HTERT RPE-1 (cell line): ENCODE measurements around the gene ZMIZ2.

ENCODE experiments used
- in situ Hi-C: fragments of 300-500 bp; cut with MboI; formaldehyde crosslinking; loops from 4 replicates; pipeline ENCODE4 v1.14.3; 2020; ENCODE audit warnings: low sequenced_read_pairs

The ZMIZ2 gene

DNA sequence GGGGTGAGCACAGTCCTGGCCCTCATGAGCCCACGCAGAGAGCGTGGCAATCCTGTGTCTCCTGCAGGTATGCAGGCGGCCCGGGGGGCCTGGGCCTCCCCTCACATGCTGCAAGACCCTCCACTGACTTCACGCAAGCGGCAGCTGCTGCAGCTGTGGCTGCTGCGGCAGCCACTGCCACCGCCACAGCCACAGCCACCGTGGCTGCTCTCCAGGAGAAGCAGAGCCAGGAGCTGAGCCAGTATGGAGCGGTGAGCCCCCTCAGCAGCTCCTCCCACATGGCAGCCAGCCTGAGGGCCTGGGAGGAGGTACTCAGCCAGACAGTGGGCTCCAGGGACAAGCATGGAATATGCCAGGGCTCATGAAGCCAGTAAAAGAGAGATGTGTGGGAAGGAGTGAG lies 8.7 kb downstream of the ZMIZ2 start:
- in situ Hi-C loops = no loop called here

DNA sequence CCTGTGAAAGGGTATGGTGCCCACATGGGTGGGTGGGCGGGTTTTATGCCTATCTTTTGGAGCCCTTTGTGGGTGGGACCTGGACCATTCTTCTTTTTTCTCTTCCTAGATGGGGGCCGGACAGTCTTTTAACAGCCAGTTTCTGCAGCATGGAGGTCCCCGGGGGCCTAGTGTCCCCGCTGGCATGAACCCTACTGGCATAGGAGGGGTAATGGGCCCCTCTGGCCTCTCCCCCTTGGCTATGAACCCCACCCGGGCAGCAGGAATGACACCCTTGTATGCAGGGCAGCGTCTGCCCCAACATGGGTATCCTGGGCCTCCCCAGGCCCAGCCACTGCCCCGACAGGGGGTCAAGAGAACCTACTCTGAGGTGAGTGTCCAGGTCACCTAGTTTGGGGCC lies 9.1 kb downstream of the ZMIZ2 start:
- in situ Hi-C loops = no loop called here

DNA sequence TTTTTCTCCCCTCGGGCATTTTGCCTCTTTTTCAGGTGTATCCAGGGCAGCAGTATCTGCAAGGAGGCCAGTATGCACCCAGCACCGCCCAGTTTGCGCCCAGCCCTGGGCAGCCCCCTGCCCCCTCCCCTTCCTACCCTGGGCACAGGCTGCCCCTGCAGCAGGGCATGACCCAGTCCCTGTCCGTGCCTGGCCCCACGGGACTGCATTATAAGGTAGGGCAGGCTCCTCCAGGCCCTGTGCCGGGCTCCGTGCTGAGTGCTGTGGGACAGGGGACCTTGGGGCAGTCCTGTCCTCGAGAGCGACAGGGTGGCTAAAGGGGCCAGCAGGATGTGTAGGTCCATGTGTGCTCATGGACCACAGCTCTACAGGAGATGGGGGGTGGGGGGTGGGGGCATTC lies 10.6 kb downstream of the ZMIZ2 start:
- in situ Hi-C loops = no loop called here

DNA sequence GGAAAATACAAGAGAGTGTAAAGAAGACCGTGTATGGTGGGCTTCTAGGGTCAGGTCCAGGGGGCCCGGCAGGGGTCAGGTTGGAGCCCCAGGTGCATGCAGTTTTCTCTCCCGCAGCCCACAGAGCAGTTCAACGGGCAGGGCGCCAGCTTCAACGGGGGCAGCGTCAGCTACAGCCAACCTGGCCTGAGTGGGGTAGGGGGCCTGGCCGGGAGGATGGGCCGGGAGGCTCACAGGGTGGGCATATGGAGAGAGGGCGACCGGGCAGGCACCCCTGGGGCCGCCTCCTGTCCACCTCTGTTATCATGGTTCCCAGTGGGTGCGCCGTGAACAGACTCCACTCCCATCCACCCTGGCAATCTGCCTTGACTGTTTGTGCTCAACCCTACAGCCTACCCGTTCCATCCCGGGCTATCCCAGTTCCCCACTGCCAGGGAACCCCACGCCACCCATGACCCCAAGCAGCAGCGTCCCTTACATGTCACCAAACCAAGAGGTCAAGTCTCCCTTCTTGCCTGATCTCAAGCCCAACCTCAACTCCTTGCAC lies 11.5 kb downstream of the ZMIZ2 start:
- in situ Hi-C loops = no loop called here

DNA sequence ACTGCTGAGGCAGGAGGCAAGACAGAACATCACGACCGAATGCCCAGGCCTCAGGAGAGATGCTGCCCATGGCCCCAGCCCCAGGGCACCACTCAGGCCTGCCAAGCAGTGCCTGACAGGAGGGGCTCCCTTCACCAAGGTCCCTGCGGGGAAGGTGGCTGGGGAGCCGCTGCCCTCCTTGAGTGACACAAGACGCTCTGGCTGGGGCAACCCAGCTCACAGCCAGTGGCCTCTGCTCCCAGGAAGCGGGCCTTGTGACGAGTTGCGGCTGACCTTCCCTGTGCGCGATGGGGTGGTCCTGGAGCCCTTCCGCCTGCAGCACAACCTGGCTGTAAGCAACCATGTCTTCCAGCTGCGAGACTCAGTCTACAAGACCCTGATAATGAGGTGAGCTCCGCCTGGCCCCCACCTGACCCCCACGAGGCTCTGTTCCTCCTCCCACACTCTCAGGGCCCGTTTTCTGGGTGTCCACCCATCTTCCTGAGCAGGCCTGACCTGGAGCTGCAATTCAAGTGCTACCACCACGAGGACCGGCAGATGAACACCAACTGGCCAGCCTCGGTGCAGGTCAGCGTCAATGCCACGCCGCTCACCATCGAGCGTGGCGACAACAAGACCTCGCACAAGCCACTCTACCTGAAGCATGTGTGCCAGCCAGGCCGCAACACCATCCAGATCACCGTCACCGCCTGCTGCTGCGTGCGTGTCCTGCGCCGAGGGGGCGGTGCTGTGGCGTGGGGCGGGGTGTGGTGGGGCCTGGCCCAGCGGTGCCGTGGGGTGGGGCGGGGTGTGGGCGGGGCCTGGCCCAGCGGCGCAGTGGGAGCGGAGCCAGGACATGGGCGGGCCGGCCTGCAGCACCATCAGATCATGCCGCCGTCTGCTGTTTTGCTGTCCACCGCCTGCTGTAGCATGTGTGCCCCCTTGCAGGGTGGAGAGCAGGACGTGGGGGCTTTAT lies 12.8 kb downstream of the ZMIZ2 start:
- in situ Hi-C loops = no loop called here

DNA sequence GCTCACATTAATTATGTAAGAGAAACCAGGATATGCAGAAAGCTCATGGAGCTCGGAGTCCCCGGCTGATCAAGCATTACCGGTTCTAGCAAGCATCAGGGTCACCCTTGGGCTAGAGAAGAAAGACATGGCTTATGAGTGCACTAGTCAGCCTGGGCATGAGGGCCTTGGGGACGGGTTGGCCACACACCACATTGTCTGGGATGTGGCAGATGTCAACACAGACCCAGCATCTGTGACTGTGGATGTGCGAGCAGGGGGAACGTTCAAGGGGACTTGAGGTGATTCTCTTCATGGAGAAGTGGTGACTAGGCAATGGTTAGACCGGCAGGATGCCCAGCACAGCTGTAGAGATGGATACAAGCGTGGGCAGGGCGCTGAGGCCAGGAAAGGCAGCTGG lies 13.7 kb downstream of the ZMIZ2 start:
- in situ Hi-C loops = no loop called here

DNA sequence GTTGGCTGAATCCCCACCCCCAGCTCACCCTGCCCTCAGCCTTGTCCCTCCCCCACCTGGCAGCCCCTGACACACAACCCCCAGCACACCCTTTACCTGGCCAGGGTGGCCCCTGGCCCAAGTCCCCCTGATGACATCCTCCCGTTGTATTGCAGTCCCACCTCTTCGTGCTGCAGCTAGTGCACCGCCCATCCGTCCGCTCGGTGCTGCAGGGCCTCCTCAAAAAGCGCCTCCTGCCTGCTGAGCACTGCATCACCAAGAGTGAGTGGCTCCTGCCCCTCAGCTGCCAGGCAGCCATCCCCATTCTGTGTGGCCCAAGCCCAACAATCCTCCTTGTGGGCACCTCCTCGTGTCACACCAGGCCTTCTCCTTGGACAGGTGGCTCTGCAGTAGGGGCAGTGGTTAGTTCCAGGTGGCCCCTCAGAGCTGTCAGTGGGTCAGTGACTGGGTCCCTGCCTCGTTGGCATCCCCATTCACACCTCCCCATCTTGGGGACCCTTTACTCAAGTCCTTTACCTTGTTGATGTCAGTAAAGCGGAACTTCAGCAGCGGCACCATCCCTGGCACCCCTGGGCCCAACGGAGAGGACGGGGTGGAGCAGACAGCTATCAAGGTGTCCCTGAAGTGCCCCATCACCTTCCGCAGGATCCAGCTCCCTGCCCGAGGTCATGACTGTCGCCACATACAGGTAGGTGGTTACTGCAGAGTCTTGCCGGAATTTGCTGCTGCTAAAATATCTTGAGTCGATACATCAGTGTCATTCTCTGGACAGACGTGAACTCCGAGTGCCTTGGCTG lies 14.3 kb downstream of the ZMIZ2 start:
- in situ Hi-C loops = no loop called here

DNA sequence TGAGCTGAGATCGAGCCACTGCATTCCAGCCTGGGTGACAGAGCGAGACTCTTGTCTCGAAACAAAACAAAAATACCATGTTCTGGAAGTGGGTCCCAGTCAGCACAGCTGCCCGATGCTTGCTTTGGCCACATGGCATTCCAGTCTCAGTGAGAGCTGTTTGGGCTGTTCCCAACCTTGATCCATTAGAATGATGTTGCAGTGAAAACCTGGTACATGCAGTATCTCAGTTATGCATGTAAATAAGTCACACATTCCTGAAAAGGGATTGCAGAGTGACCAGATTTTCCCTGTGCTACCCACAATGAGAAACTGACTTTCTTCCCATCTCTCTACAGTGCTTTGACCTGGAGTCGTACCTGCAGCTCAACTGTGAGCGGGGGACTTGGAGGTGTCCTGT lies 15.4 kb downstream of the ZMIZ2 start:
- in situ Hi-C loops = no loop called here

DNA sequence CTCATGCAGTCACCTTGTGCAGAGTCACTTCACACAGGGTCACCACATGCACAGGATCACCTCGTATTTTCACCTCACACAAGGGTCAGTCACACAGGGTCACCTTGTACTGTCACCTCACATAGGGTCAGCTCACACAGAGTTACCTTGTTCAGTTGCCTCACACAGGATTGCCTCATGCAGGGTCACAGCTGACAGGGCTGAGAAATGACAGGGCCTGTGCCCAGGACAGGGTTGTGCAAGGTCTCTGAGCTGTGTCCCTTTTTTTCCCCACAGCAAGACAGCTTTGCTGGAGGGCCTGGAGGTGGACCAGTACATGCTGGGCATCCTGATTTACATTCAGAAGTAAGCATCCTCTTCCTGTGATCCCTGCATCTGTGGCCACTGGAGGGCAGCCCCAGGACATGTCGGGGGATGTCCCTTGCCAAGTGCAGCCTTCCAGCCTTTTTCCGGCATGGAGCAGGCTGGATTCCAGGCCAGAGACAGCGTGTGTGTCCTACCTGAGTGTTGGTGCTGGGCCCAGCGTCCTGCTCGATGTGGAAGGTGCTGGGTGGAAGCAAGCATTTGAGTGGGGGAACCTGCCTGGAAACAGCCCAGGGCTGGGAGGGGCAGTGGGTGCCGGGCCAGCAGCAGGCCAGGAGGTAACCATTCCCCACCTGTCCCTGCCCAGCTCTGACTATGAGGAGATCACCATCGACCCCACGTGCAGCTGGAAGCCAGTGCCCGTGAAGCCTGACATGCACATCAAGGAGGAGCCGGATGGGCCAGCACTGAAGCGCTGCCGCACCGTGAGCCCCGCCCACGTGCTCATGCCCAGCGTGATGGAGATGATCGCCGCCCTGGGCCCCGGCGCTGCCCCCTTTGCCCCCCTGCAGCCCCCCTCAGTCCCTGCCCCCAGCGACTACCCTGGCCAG lies 16.3 kb downstream of the ZMIZ2 start:
- in situ Hi-C loops = no loop called here

DNA sequence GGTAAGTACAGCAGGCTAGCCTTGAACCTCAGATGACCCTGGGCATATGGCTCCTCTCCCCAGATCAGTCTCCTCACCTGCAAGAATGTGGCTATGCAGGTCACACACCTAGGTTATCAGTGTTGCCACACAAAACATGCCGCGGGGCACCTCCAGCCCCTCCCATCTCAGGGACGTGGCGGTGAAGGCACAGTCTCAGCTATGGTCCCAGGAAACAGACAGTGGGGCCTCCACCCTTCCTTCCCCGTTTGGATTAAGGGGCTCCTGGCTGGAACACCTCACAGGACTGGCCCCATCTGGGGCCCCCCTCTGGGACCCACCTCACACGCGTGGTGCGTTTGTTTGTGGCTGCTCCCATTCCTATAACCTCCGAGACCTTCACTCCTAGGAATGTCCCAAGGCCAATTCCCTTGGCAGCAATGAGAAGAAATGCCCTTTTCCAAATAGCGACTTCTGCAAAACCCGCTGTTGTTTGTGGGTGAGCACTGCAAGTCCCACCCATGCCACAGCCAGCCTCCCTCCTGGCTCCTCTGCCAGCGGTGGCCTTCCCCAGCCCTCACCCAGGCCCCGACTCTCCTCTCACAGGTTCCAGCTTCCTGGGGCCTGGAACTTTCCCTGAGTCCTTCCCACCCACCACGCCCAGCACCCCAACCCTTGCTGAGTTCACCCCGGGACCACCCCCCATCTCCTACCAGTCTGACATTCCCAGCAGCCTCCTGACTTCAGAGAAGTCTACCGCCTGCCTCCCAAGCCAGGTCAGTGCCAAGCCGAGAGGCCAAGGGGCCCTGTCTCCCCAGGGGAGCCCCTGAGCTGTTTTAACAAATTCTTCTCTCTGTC lies 17.1 kb downstream of the ZMIZ2 start:
- in situ Hi-C loops = no loop called here

DNA sequence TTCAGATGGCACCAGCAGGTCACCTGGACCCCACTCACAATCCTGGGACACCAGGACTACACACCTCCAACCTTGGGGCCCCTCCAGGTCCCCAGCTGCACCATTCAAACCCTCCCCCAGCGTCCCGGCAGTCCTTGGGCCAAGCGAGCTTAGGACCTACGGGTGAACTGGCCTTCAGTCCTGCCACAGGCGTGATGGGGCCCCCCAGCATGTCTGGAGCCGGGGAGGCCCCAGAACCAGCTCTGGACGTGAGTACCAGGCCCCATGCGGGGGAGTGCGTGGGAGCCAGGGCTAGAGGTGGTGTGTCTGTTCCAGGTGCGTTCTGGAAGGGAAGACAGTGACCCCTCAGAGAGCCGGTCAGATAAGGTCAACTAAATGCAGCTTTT lies 17.8 kb downstream of the ZMIZ2 start:
- in situ Hi-C loops = no loop called here

DNA sequence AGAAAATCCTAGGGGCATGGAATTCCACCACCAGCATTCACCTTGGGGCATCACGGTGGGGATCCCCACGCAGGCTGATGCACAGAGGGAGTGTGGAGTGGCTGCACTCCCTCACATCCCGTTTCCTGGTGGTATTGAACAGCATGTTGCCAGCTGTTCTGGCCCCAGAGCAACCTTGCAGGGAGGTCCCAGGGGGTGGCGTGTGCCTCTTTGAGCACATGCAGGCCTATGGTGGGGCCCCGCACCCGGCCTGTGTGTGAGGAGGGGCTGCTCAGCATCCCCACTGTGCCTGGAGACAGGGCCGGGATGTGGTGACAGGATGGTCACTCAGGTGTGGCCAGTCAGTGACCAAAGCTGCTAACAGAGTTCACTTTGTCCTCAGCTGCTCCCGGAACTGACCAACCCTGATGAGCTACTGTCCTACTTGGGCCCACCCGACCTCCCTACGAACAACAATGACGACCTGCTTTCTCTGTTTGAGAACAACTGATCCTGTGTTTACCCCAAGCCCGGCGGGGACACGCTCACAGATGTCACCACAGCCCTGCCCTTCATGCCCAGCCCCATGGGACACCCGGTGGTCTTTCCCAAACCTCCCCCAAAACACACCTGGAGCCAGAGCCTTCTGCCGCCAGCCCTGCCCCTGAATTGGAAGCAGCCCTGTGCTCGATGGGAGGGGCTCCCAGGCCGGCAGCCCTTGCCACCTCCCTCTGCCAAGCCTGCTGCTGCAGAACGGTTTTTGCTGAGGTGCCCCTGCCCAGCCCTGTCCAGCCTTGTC lies 18.7 kb downstream of the ZMIZ2 start:
- in situ Hi-C loops = no loop called here

DNA sequence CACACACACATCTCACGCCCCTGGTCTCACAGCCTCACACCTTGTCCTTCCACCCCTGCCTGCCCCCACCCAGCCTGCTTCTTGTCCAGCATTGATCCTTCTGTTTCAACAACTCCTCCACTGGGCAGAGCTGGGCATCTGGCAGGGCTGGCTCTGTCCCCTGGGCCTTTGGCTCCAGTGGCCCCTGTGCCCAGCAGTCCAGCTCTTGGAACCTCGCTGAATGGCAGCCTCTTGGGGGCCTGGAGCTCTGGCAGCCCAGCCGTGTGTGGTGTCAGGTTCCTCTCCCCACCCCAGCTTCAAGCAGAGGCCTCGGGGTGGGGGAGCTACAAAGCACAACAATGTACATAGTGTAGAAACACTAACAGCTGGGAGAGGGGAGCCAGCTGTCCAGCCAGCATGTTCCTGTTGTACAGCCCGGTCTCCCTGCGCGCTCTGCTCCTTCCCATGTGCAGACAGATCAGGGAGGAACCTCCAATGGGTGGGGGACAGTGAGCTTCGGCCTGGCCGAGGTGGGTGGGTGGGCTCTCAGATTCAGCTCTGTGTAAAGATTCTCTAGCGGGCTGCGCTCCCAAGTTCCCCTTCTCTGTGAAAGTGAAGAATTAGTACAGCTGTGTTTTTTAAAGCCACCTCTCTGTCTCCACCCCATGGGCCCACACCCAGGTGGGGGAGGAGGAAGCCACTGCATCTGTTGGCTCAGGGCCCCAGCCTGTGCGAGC lies 19.4 kb downstream of the ZMIZ2 start:
- in situ Hi-C loops = no loop called here

DNA sequence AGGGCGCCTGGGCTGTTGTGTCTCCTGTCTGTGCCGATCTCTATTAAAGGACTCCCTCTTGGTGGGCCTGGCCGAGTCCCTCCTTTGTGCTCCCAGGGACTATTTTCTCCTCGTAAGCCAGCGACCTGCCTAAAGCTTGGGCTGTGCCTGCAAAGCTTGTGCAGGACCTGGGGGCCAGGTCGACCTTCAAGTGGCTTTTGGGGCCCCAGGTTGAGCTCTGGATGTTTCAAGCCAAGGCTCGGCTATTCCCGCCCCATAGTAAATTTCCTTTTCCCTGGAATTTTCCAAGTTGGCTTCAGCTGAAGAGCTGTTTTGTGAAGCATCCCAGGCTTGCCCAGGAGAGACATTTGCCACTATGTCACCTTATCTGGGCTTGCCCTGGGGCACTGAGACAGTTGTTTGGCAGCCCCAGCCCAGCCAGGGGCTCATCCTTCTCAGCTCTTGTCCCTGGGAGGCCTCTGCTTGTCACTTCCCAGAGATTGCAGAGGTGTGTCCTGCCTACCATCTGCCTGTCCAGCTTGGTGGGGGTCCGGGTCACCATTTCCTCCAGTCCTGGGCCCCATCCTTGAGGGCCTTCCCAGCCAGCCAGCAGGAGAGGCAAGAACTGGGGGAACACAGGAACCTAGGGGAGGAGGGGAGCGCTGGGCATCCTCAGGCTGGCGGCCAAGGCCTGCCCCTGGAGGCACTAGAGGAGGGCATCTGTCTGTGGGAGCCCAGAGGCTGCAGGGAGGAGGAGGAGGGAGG lies 20.2 kb downstream of the ZMIZ2 start:
- in situ Hi-C loops = no loop called here

DNA sequence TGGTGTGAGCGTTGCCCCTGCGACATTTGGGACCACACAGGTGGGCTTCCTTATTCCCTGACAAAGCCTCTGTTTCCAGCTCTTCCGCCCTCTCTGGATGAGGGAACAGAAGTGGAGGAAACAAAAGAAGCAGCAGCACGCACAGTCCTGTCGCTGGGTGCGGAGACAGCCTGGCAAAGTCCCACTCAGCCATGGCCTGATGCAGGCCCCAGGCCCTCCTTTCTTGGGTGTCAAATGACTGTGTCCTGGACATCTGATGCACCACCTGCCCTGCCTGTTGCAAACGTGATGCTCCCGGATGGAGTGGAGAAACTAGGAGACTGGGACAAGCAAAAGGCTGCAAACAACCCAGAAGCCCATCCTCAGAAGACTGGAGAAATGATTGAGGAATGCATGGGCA lies 20.7 kb downstream of the ZMIZ2 start:
- in situ Hi-C loops = no loop called here

DNA sequence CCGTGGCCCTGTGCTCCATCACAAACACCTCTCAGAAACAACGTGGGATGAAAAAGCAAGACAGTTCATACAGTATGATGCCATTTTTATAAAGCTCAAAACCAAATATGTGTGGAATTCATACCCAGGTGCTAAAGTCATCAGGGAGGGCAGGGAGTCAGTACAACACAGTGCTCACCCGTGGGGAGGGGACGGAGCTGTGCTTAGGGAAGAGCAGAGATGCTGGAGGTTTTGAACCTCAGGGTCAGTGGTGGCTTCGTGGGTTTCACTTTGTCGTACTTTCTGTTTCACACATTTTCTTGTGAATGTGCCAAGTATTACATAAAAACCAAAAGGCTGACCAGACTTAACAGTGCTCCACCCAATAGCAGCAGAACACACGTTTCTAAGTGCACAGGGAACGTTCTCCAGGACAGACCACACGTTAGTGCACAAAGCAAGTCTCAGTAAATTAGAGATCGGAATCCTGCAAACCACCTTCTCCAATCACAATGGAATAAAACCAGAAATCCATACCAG lies 21.2 kb downstream of the ZMIZ2 start:
- in situ Hi-C loops = no loop called here

DNA sequence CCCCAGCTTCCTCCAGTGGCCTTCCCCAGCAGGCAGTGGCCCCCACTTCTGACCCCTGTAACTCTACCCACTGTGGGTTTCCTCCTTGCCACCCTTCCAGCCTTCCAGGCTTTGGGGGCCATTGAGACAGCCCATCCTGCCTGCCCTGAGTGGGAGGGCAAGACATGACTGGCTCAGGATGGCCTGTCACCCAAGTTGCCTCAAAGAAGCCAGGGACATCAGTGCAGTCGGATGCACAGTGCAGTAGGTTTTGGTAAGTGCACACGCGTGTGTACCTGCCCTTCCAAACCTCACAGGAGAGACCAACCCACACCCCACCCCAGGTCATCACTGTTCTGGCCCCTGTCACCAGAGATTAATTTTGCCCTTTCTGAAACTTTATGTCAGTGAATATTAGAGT lies 22.7 kb downstream of the ZMIZ2 start:
- in situ Hi-C loops = no loop called here

DNA sequence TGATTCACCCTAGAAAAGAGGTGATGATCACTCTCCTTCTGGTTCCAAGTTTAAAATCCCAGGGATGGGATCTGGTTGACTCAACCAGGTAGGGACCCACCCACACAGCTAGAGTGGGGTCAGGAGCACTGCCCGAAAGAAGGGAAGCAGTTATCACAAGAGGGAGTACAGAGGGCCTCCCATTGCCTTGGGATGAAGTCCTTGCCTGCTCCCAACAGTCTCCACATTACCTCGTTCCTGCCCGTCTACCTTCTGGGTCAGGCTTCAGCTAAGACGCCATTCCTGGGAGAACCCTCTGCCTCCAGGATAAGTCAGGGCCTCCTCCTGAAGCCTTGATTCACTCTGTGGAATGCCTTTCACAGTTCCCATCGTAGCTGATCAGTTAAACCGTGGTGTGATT lies 23.8 kb downstream of the ZMIZ2 start:
- in situ Hi-C loops = no loop called here
